ENCODE data around the gene KCNJ11. TPM values are rescaled to one million over a fixed set of nuclear protein-coding genes. Genes with fewer than 3 reads are reported as not detected.

The KCNJ11 gene
- polyA plus RNA-seq, 1 donor from 2014 or later, result 8.0 TPM

DNA sequence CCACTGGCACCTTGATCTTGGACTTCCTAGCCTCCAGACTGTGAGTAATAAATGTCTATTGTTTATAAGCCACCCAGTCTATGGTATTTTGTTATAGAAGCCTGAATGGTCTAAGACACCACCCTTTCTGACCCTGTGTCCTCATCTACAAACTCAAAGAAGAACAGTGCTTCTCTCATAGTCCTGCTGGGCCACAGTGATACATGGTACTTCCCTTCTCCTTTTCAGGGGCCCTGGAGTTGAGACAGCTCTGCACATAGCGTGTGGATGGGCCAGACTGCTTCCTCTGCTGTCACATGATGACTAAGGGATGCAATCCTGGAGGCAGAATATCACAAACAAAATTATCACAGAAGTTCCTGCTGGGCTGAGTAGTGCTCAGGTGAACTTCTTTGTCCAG is 5.0 kb downstream of the KCNJ11 start:
- Histone ChIP-seq H3K9ac (ENCODE audit: low read length) (no peak overlapping the region), H3K9me2 (ENCODE audit: insufficient read depth, low read length) (no peaks in the 10 kb centered on the region), H3K79me2 (replicated peaks; ENCODE audit: insufficient read depth, low read length) (no peaks in the 10 kb centered on the region), H2AFZ (ENCODE audit: low read depth, low read length) (no peak overlapping the region), H3K4me3 (ENCODE audit: low read length) (no peak overlapping the region), H3K9me3 (ENCODE audit: low read length) (no peaks in the 10 kb centered on the region), H3K27ac (ENCODE audit: low read length) (no peak overlapping the region), H3F3A (ENCODE audit: insufficient read depth, low read length, poor library complexity, severe bottlenecking) (no peaks in the 10 kb centered on the region), H3K4me2 (ENCODE audit: low read length) (no peak overlapping the region), H3K27me3 (ENCODE audit: insufficient read depth, low read depth, low read length) (no peaks in the 10 kb centered on the region), H3K36me3 (ENCODE audit: insufficient read depth, low read length) (no peaks in the 10 kb centered on the region), H4K20me1 (ENCODE audit: insufficient read depth) (no peaks in the 10 kb centered on the region)
- TF ChIP-seq POLR2AphosphoS5 (IDR thresholded peaks at IDR 0.05), result no peak
- TF ChIP-seq, protein P1, sequence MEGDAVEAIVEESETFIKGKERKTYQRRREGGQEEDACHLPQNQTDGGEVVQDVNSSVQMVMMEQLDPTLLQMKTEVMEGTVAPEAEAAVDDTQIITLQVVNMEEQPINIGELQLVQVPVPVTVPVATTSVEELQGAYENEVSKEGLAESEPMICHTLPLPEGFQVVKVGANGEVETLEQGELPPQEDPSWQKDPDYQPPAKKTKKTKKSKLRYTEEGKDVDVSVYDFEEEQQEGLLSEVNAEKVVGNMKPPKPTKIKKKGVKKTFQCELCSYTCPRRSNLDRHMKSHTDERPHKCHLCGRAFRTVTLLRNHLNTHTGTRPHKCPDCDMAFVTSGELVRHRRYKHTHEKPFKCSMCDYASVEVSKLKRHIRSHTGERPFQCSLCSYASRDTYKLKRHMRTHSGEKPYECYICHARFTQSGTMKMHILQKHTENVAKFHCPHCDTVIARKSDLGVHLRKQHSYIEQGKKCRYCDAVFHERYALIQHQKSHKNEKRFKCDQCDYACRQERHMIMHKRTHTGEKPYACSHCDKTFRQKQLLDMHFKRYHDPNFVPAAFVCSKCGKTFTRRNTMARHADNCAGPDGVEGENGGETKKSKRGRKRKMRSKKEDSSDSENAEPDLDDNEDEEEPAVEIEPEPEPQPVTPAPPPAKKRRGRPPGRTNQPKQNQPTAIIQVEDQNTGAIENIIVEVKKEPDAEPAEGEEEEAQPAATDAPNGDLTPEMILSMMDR (IDR thresholded peaks at IDR 0.05; ENCODE audit: poor library complexity, severe bottlenecking), result no peak
- TF ChIP-seq EZH2 (IDR thresholded peaks at IDR 0.05; ENCODE audit: borderline replicate concordance, insufficient read depth, low read length, poor library complexity, severe bottlenecking), result no peak
- TF ChIP-seq, protein P2, sequence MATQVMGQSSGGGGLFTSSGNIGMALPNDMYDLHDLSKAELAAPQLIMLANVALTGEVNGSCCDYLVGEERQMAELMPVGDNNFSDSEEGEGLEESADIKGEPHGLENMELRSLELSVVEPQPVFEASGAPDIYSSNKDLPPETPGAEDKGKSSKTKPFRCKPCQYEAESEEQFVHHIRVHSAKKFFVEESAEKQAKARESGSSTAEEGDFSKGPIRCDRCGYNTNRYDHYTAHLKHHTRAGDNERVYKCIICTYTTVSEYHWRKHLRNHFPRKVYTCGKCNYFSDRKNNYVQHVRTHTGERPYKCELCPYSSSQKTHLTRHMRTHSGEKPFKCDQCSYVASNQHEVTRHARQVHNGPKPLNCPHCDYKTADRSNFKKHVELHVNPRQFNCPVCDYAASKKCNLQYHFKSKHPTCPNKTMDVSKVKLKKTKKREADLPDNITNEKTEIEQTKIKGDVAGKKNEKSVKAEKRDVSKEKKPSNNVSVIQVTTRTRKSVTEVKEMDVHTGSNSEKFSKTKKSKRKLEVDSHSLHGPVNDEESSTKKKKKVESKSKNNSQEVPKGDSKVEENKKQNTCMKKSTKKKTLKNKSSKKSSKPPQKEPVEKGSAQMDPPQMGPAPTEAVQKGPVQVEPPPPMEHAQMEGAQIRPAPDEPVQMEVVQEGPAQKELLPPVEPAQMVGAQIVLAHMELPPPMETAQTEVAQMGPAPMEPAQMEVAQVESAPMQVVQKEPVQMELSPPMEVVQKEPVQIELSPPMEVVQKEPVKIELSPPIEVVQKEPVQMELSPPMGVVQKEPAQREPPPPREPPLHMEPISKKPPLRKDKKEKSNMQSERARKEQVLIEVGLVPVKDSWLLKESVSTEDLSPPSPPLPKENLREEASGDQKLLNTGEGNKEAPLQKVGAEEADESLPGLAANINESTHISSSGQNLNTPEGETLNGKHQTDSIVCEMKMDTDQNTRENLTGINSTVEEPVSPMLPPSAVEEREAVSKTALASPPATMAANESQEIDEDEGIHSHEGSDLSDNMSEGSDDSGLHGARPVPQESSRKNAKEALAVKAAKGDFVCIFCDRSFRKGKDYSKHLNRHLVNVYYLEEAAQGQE (IDR thresholded peaks at IDR 0.05; ENCODE audit: borderline replicate concordance), result no peak
- no peak for TF ChIP-seq RAD21 (conservative IDR thresholded peaks at IDR 0.05)
- no peak for TF ChIP-seq SMC3 (conservative IDR thresholded peaks at IDR 0.05; ENCODE audit: poor library complexity)
- TF ChIP-seq MXI1 (conservative IDR thresholded peaks at IDR 0.05; ENCODE audit: poor library complexity, severe bottlenecking), result no peak
- TF ChIP-seq TAF1 (IDR thresholded peaks at IDR 0.05; ENCODE audit: low read depth), result no peak
- TF ChIP-seq EP300 (conservative IDR thresholded peaks at IDR 0.05; ENCODE audit: poor library complexity, severe bottlenecking), result no peak

DNA sequence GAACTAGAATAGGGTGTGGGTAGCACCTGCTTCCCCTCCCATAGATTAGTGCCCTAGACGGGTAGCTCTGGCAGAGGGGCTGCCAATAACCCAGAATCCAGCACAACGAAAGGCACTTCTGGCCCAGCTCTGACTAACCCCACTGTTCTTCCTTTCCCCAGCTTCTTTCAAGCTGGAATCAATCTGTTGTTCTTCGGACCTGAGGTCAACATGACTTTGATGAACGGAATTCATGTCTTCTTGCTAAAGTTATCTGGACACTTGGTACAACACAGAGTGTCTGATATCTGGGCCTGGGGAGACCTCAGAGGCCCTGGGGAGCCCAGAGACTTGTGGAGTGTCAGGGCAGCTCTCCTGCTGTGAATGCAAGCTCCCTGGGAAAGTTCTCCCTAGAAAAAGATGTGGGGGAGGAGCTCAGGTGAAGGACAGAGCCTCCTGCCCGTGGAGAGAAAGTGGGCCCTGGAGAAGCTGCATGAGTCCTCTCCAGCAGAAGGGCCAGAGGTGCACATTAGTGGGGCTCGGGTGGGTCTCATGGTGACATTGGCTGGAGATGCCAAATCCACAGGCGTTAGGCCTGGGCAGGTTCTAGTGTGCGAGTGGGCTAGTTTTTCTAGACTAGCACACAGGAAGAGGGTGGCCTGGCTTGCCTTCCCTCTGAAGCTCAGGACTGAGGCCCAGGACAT is 6.3 kb downstream of the KCNJ11 start:
- Histone ChIP-seq H3K27ac (ENCODE audit: low read length) (no peak overlapping the region), H3K9ac (ENCODE audit: low read length) (no peak overlapping the region), H3F3A (ENCODE audit: insufficient read depth, low read length, poor library complexity, severe bottlenecking) (no peaks in the 10 kb centered on the region), H3K27me3 (ENCODE audit: insufficient read depth, low read depth, low read length) (no peaks in the 10 kb centered on the region), H3K36me3 (ENCODE audit: insufficient read depth, low read length) (no peaks in the 10 kb centered on the region), H4K20me1 (ENCODE audit: insufficient read depth) (no peaks in the 10 kb centered on the region), H3K9me2 (ENCODE audit: insufficient read depth, low read length) (no peaks in the 10 kb centered on the region), H3K79me2 (replicated peaks; ENCODE audit: insufficient read depth, low read length) (no peaks in the 10 kb centered on the region), H3K4me2 (ENCODE audit: low read length) (no peak overlapping the region), H2AFZ (ENCODE audit: low read depth, low read length) (no peak overlapping the region), H3K9me3 (ENCODE audit: low read length) (no peaks in the 10 kb centered on the region), H3K4me3 (ENCODE audit: low read length) (no peak overlapping the region)
- TF ChIP-seq RAD21 (conservative IDR thresholded peaks at IDR 0.05) (no peak), SMC3 (conservative IDR thresholded peaks at IDR 0.05; ENCODE audit: poor library complexity) (no peak), EZH2 (IDR thresholded peaks at IDR 0.05; ENCODE audit: borderline replicate concordance, insufficient read depth, low read length, poor library complexity, severe bottlenecking) (no peak), MXI1 (conservative IDR thresholded peaks at IDR 0.05; ENCODE audit: poor library complexity, severe bottlenecking) (no peak), EP300 (conservative IDR thresholded peaks at IDR 0.05; ENCODE audit: poor library complexity, severe bottlenecking) (no peak), TAF1 (IDR thresholded peaks at IDR 0.05; ENCODE audit: low read depth) (no peak), POLR2AphosphoS5 (IDR thresholded peaks at IDR 0.05) (no peak)
- TF ChIP-seq, protein P2 (IDR thresholded peaks at IDR 0.05; ENCODE audit: borderline replicate concordance), result no peak
- TF ChIP-seq, protein P1 (IDR thresholded peaks at IDR 0.05; ENCODE audit: poor library complexity, severe bottlenecking), result no peak

Measured in neural cell (in vitro differentiated cells).